AG10803 (cell line): ENCODE results near the gene YBEY.
A peak's percentile ranks its signal among the peaks of the same experiment; 100 is the strongest.
"Not testable (repeated sequence)": the region's sequence is repeated elsewhere in the genome, so short reads cannot be mapped to it uniquely, and the experiment has no call there.

ENCODE experiments used
- DNase-seq: peaks from one replicate; pipeline ENCODE4 v3.0.0; 2010; ENCODE audit warnings: low read depth
- H3K4me3 ChIP-seq: 2 replicates; pipeline ENCODE4 v1.5.1; 2011; ENCODE audit warnings: mild to moderate bottlenecking, low read length, control low read depth
- TF ChIP-seq, protein P1 (sequence below): conservative IDR thresholded peaks from 2 replicates; pipeline ENCODE4 v1.5.1; 2011; ENCODE audit warnings: mild to moderate bottlenecking, low read length, control low read depth, inconsistent platforms

The YBEY gene

GRCh38 chr21:46304437-46304836 is 18.3 kb downstream of the YBEY start:
- H3K4me3 ChIP-seq, result no peak overlapping the region
- DNase-seq, result no peak

DNA sequence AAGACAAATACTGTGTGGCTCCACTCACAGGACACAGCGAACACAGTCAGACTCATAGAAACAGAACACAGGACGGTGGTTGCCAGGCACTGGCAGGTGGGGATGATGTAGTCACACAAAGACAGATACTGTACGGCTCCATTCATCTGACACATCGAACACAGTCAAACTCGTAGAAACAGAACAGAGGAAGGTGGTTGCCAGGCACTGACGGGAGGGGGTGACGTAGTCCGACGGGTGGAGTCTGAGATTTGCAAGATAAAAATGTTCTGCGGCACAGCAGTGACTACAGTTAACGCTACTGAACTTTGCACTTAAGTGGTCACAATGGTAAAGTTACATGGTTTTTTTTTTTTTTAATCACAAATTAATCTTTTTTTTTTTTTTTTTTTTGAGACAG is 18.8 kb downstream of the YBEY start:
- TF ChIP-seq, protein P1, sequence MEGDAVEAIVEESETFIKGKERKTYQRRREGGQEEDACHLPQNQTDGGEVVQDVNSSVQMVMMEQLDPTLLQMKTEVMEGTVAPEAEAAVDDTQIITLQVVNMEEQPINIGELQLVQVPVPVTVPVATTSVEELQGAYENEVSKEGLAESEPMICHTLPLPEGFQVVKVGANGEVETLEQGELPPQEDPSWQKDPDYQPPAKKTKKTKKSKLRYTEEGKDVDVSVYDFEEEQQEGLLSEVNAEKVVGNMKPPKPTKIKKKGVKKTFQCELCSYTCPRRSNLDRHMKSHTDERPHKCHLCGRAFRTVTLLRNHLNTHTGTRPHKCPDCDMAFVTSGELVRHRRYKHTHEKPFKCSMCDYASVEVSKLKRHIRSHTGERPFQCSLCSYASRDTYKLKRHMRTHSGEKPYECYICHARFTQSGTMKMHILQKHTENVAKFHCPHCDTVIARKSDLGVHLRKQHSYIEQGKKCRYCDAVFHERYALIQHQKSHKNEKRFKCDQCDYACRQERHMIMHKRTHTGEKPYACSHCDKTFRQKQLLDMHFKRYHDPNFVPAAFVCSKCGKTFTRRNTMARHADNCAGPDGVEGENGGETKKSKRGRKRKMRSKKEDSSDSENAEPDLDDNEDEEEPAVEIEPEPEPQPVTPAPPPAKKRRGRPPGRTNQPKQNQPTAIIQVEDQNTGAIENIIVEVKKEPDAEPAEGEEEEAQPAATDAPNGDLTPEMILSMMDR, result no peak
- no peak overlapping the region for H3K4me3 ChIP-seq
- no peak for DNase-seq

More at GRCh38 chr21:46304437-46304836, 18.3 kb downstream of the YBEY start:
- TF ChIP-seq, protein P1, result no peak

GRCh38 chr21:46307625-46308024 is 21.5 kb downstream of the YBEY start:
- peak; percentile 76 for DNase-seq
- no peak overlapping the region for H3K4me3 ChIP-seq
- TF ChIP-seq, protein P1, result no peak

DNA sequence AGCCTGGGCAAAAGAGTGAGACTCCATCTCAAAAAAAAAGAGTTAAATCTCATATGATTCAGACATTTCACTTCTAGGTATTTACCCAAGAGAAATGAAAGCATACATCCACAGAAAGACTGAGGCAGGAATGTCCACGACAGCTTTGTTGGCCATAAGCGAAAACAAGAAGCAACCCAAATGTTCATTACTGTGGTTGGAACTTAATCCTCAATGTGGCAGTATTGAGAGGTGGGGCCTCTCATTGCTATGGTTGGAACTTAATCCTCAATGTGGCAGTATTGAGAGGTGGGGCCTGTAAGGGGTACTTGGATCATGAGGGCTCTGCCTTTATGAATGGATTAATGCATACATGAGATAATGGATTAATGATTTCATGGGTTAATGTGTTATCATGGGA is 22.3 kb downstream of the YBEY start:
- no peak overlapping the region for H3K4me3 ChIP-seq
- DNase-seq, result no peak
- TF ChIP-seq, protein P1, result no peak

GRCh38 chr21:46310260-46310659 is 24.1 kb downstream of the YBEY start:
- not testable (repeated sequence) for DNase-seq, H3K4me3 ChIP-seq

GRCh38 chr21:46311568-46311967 is 25.4 kb downstream of the YBEY start:
- H3K4me3 ChIP-seq, result no peak overlapping the region
- no peak for DNase-seq
- TF ChIP-seq, protein P1, result no peak

DNA sequence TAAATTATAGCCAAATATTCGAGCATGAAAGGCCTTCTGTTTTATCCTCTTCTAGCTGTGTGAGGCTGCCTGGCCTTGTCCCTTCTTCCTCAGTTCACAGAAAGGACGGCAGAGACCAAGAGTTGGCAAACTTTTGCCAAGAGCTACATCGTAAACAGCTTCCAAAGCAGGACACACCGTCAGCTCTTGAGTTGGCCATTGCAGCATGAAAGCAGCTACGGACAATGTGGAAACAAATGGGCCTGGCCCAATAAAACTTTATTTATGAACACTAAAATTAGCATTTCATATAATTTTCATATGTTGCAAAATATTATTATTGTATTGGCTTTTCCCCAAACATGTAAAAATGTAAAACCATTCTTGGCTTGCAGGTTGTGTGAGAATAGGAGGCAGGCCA is 26.8 kb downstream of the YBEY start:
- TF ChIP-seq, protein P1, result no peak

GRCh38 chr21:46314441-46315020 is 28.4 kb downstream of the YBEY start:
- DNase-seq, result no peak
- TF ChIP-seq, protein P1, result no peak

More for the DNA sequence above, 26.8 kb downstream of the YBEY start:
- H3K4me3 ChIP-seq, result no peak overlapping the region
- no peak for DNase-seq

More at GRCh38 chr21:46314441-46315020, 28.4 kb downstream of the YBEY start:
- H3K4me3 ChIP-seq, result no peak overlapping the region
